Measurements from ENCODE around the gene FGFR3. TPM values are rescaled to one million over a fixed set of nuclear protein-coding genes. Genes with fewer than 3 reads are reported as not detected.

The FGFR3 gene
- total and polyA plus RNA-seq, 10 donors: 1.0 to 7.5 (median 3.5) TPM

GRCh38 chr4:1815096-1815996 lies 22.3 kb downstream of the FGFR3 start:
- 92 to 95% (median 93%) methylated on average over 27 to 34 of the region's 34 CpGs for WGBS, 5 donors

GRCh38 chr4:1815997-1816860 lies 23.1 kb downstream of the FGFR3 start:
- no peak for TF ChIP-seq POLR2A (IDR thresholded peaks at IDR 0.05)
- TF ChIP-seq CTCF (IDR thresholded peaks at IDR 0.05 in 8 of 11, conservative IDR thresholded peaks at IDR 0.05 in 3 of 11): no peak
- no peak for TF ChIP-seq POLR2AphosphoS5 (IDR thresholded peaks at IDR 0.05)

More at GRCh38 chr4:1815096-1815996, 22.3 kb downstream of the FGFR3 start:
- Histone ChIP-seq H3K4me1 (peaks cover 0 to 5% (median 0%) of the 10 kb centered on the region in 6 donors), H3K36me3 (peaks cover 0 to 98% (median 73%) of the 10 kb centered on the region in 6 donors), H3K9me3 (no peaks in the 10 kb centered on the region), H3K27me3 (replicated peaks in 1 of 7) (no peaks in the 10 kb centered on the region), H3K4me3 (no peak overlapping the region), H3K27ac (no peak overlapping the region)
- intact Hi-C loops (cut with DNase I; ENCODE audit: low total_unique reads): no loop called here
- no peak for TF ChIP-seq POLR2A (IDR thresholded peaks at IDR 0.05)
- no peak for DNase-seq

GRCh38 chr4:1819284-1819683 lies 26.2 kb downstream of the FGFR3 start:
- intact Hi-C loops (cut with DNase I; ENCODE audit: low total_unique reads): no loop called here
- Histone ChIP-seq H3K36me3 (peaks cover 5 to 100% (median 96%) of the 10 kb centered on the region in 6 donors), H3K9me3 (no peaks in the 10 kb centered on the region), H3K27me3 (replicated peaks in 1 of 7) (no peaks in the 10 kb centered on the region), H3K27ac (no peak overlapping the region), H3K4me3 (no peak overlapping the region), H3K4me1 (peaks cover 0 to 5% (median 0%) of the 10 kb centered on the region in 6 donors)
- TF ChIP-seq POLR2A (IDR thresholded peaks at IDR 0.05): no peak
- TF ChIP-seq POLR2AphosphoS5 (IDR thresholded peaks at IDR 0.05): no peak
- no peak for TF ChIP-seq CTCF (IDR thresholded peaks at IDR 0.05 in 8 of 11, conservative IDR thresholded peaks at IDR 0.05 in 3 of 11)
- WGBS, 5 donors: 87 to 94% (median 91%) methylated on average over 10 of the region's 10 CpGs
- DNase-seq: no peak

More at GRCh38 chr4:1815997-1816860, 23.1 kb downstream of the FGFR3 start:
- peak overlapping the region in 1 of 8 donors; percentile 31 for H3K27ac ChIP-seq
- H3K27me3 ChIP-seq (replicated peaks in 1 of 7): no peaks in the 10 kb centered on the region
- WGBS, 5 donors: 77 to 89% (median 86%) methylated on average over 22 to 25 of the region's 25 CpGs
- no peak overlapping the region for H3K4me3 ChIP-seq
- no peaks in the 10 kb centered on the region for H3K9me3 ChIP-seq
- peaks cover 0 to 99% (median 80%) of the 10 kb centered on the region in 6 donors for H3K36me3 ChIP-seq
- peaks cover 0 to 5% (median 0%) of the 10 kb centered on the region in 6 donors for H3K4me1 ChIP-seq
- no peak for DNase-seq
- intact Hi-C loops (cut with DNase I; ENCODE audit: low total_unique reads): no loop called here

GRCh38 chr4:1819816-1820215 lies 26.7 kb downstream of the FGFR3 start:
- DNase-seq: no peak
- TF ChIP-seq POLR2AphosphoS5 (IDR thresholded peaks at IDR 0.05) (no peak), CTCF (IDR thresholded peaks at IDR 0.05 in 8 of 11, conservative IDR thresholded peaks at IDR 0.05 in 3 of 11) (no peak), POLR2A (IDR thresholded peaks at IDR 0.05) (no peak)
- Histone ChIP-seq H3K4me3 (no peak overlapping the region), H3K9me3 (no peaks in the 10 kb centered on the region), H3K27ac (no peak overlapping the region), H3K4me1 (peaks cover 0 to 5% (median 0%) of the 10 kb centered on the region in 6 donors), H3K36me3 (peaks cover 5 to 100% (median 95%) of the 10 kb centered on the region in 6 donors), H3K27me3 (replicated peaks in 1 of 7) (no peaks in the 10 kb centered on the region)
- intact Hi-C loops (cut with DNase I; ENCODE audit: low total_unique reads): no loop called here
- 90 to 96% (median 93%) methylated on average over 7 of the region's 7 CpGs for WGBS, 5 donors
